H9 (cell line): ENCODE results near the gene MAEA. TPM values are rescaled to one million over a fixed set of nuclear protein-coding genes. Genes with fewer than 3 reads are reported as not detected.

Source experiments
- DNase-seq: peaks from one replicate; pipeline ENCODE4 v3.0.0-alpha.2; 2017
- H2AFZ ChIP-seq: one replicate; pipeline ENCODE4 v1.6.1; 2013; ENCODE audit warnings: mild to moderate bottlenecking, low read length, control low read depth, moderate library complexity
- H2AK5ac ChIP-seq: 2 replicates; pipeline ENCODE4 v1.6.1; 2013; ENCODE audit warnings: low read length, control low read depth, mixed read lengths; ENCODE audit not compliant: insufficient read length
- H2BK120ac ChIP-seq: one replicate; pipeline ENCODE4 v1.6.1; 2013; ENCODE audit warnings: low read depth, mild to moderate bottlenecking, low read length, control low read depth, inconsistent platforms; ENCODE audit not compliant: poor library complexity, severe bottlenecking
- H2BK12ac ChIP-seq: 2 replicates; pipeline ENCODE4 v1.6.1; 2013; ENCODE audit warnings: low read length, control low read depth, mixed read lengths, low read depth; ENCODE audit not compliant: insufficient read length
- H2BK15ac ChIP-seq: 2 replicates; pipeline ENCODE4 v1.6.1; 2013; ENCODE audit warnings: low read depth, low read length, control low read depth
- H2BK20ac ChIP-seq: one replicate; pipeline ENCODE4 v1.6.1; 2013; ENCODE audit warnings: low read depth, mild to moderate bottlenecking, low read length, control low read depth, inconsistent platforms; ENCODE audit not compliant: poor library complexity, severe bottlenecking
- H2BK5ac ChIP-seq: 2 replicates; pipeline ENCODE4 v1.6.1; 2013; ENCODE audit warnings: low read length, control low read depth, mixed read lengths; ENCODE audit not compliant: insufficient read length
- H3K14ac ChIP-seq: 2 replicates; pipeline ENCODE4 v1.6.1; 2013; ENCODE audit warnings: low read length, control low read depth; ENCODE audit not compliant: insufficient read depth
- H3K18ac ChIP-seq: 2 replicates; pipeline ENCODE4 v1.6.1; 2013; ENCODE audit warnings: low read depth, mild to moderate bottlenecking, mixed read lengths, low read length, control low read depth; ENCODE audit not compliant: insufficient read length
- H3K23ac ChIP-seq: 2 replicates; pipeline ENCODE4 v1.6.1; 2013; ENCODE audit warnings: low read length, control low read depth, mixed read lengths, low read depth; ENCODE audit not compliant: insufficient read length
- H3K23me2 ChIP-seq: 2 replicates; pipeline ENCODE4 v1.6.1; 2013; ENCODE audit warnings: low read depth, mild to moderate bottlenecking, mixed read lengths, low read length, control low read depth; ENCODE audit not compliant: insufficient read length, poor library complexity, severe bottlenecking
- H3K27ac ChIP-seq: 2 replicates; pipeline ENCODE4 v1.5.1; 2013; ENCODE audit warnings: low read length, control low read depth, mixed read lengths, low read depth; ENCODE audit not compliant: insufficient read length
- H3K27me3 ChIP-seq: 2 replicates; pipeline ENCODE4 v1.6.1; 2013; ENCODE audit warnings: low read length, control low read depth, inconsistent platforms; ENCODE audit not compliant: insufficient read depth
- H3K4ac ChIP-seq: 2 replicates; pipeline ENCODE4 v1.6.1; 2013; ENCODE audit warnings: low read depth, mild to moderate bottlenecking, control low read depth, inconsistent platforms, low read length, moderate library complexity
- H3K4me1 ChIP-seq: 2 replicates; pipeline ENCODE4 v1.6.1; 2013; ENCODE audit warnings: low read length, control low read depth, inconsistent platforms; ENCODE audit not compliant: insufficient read depth
- H3K4me2 ChIP-seq: 2 replicates; pipeline ENCODE4 v1.6.1; 2013; ENCODE audit warnings: low read length, control low read depth, mixed read lengths; ENCODE audit not compliant: insufficient read length, insufficient read depth
- H3K56ac ChIP-seq: 2 replicates; pipeline ENCODE4 v1.6.1; 2013; ENCODE audit warnings: low read depth, mild to moderate bottlenecking, mixed read lengths, low read length, control low read depth; ENCODE audit not compliant: insufficient read length
- H3K79me1 ChIP-seq: 2 replicates; pipeline ENCODE4 v1.6.1; 2013; ENCODE audit warnings: low read depth, mild to moderate bottlenecking, moderate library complexity, low read length, control low read depth, inconsistent platforms; ENCODE audit not compliant: insufficient read depth, poor library complexity, severe bottlenecking
- H3K79me2 ChIP-seq: 2 replicates; pipeline ENCODE4 v1.6.1; 2013; ENCODE audit warnings: low read length, control low read depth, inconsistent platforms; ENCODE audit not compliant: insufficient read depth
- H3K9ac ChIP-seq: 2 replicates; pipeline ENCODE4 v1.6.1; 2013; ENCODE audit warnings: low read length, control low read depth, mixed read lengths; ENCODE audit not compliant: insufficient read length; ENCODE audit errors: extremely low read depth
- H3K9me3 ChIP-seq: one replicate; pipeline ENCODE4 v1.6.1; 2013; ENCODE audit warnings: low read depth, low read length, inconsistent platforms; ENCODE audit not compliant: control insufficient read depth
- H3T11ph ChIP-seq: one replicate; pipeline ENCODE4 v1.6.1; 2013; ENCODE audit warnings: mild to moderate bottlenecking, low read length, control low read depth, inconsistent platforms
- H4K20me1 ChIP-seq: one replicate; pipeline ENCODE4 v1.6.1; 2013; ENCODE audit not compliant: control insufficient read depth, insufficient read length, insufficient read depth
- H4K5ac ChIP-seq: 2 replicates; pipeline ENCODE4 v1.6.1; 2013; ENCODE audit warnings: low read depth, mild to moderate bottlenecking, mixed read lengths, low read length, control low read depth; ENCODE audit not compliant: insufficient read length
- H4K8ac ChIP-seq: replicated peaks from 2 replicates; pipeline ENCODE4 v1.6.1; 2013; ENCODE audit warnings: low read length, control low read depth, mixed read lengths, low read depth; ENCODE audit not compliant: insufficient read length
- H4K91ac ChIP-seq: 2 replicates; pipeline ENCODE4 v1.6.1; 2013; ENCODE audit warnings: low read depth, mild to moderate bottlenecking, moderate library complexity, mixed read lengths, low read length, control low read depth; ENCODE audit not compliant: insufficient read length
- H3K27ac Mint-ChIP-seq, 3 experiments: 2 replicates in 2 of 3; 3 replicates in 1 of 3; pipeline ENCODE4 v1.8.0; 2020 to 2021; ENCODE audit warnings: mixed read lengths in 3 of 3, mild to moderate bottlenecking in 1 of 3, moderate library complexity in 1 of 3
- H3K27me3 Mint-ChIP-seq: 2 replicates; pipeline ENCODE4 v1.8.0; 2021; ENCODE audit warnings: low read depth, mild to moderate bottlenecking, moderate library complexity, mixed read lengths
- H3K36me3 Mint-ChIP-seq, 3 experiments: 2 replicates in 2 of 3; 3 replicates in 1 of 3; pipeline ENCODE4 v1.8.0; 2020 to 2021; ENCODE audit warnings: low read depth in 3 of 3, mixed read lengths in 3 of 3; ENCODE audit not compliant: insufficient read depth in 1 of 3
- H3K4me1 Mint-ChIP-seq, 2 experiments: 2 replicates each; pipeline ENCODE4 v1.8.0; 2020; ENCODE audit warnings: mixed read lengths in 2 of 2
- H3K4me3 Mint-ChIP-seq, 2 experiments: 2 replicates in 1 of 2; 3 replicates in 1 of 2; pipeline ENCODE4 v1.8.0; 2020 to 2021; ENCODE audit warnings: mild to moderate bottlenecking in 2 of 2, mixed read lengths in 2 of 2, moderate library complexity in 1 of 2
- H3K9me3 Mint-ChIP-seq, 2 experiments: 2 replicates in 1 of 2; 3 replicates in 1 of 2; pipeline ENCODE4 v1.8.0; 2020; ENCODE audit warnings: mild to moderate bottlenecking in 2 of 2, mixed read lengths in 2 of 2, moderate library complexity in 1 of 2
- CTCF ChIP-seq: fragments of 200-600 bp; sonication (generic); conservative IDR thresholded peaks from 3 replicates; pipeline ENCODE4 v1.8.0; 2021; ENCODE audit warnings: antibody characterized with exemption, mild to moderate bottlenecking
- WGBS: extraction: QIAGEN DNeasy Blood & Tissue Kit; methylation state at CpG from one replicate; pipeline ENCODE4 v1.1.7; 2013; ENCODE audit warnings: missing lambda C conversion rate, low lambda C conversion rate, mixed read lengths; ENCODE audit not compliant: insufficient read length; ENCODE audit errors: extremely low coverage; 5-methylcytosine and 5-hydroxymethylcytosine counted together
- total RNA-seq: library from RNA; stranded (reverse); gene quantifications from 2 replicates; pipeline ENCODE4 v1.2.1, GENCODE V29; 2021

The MAEA gene
- total RNA-seq, 1 experiment from 2014 or later, result 85.6 TPM

GRCh38 chr4:1332686-1333085 is 43.0 kb downstream of the MAEA start:
- no peak overlapping the region for H2BK12ac ChIP-seq
- no peaks in the 10 kb centered on the region for H3K23me2 ChIP-seq
- no peak overlapping the region for H3K27ac ChIP-seq
- H3K14ac ChIP-seq, result no peak overlapping the region
- H2AK5ac ChIP-seq, result no peak overlapping the region
- no peak overlapping the region for H3K4ac ChIP-seq
- H3K36me3 Mint-ChIP-seq, result peaks cover 36 to 65% (median 56%) of the 10 kb centered on the region in 3 experiments
- no peaks in the 10 kb centered on the region for H3K9me3 Mint-ChIP-seq
- no peak overlapping the region for H2BK15ac ChIP-seq
- H3K9ac ChIP-seq, result no peak overlapping the region
- H4K8ac ChIP-seq, result no peak overlapping the region
- H2BK120ac ChIP-seq, result no peak overlapping the region
- no peak overlapping the region for H2BK20ac ChIP-seq
- H4K5ac ChIP-seq, result no peak overlapping the region
- no peak overlapping the region for H3K4me2 ChIP-seq
- H4K91ac ChIP-seq, result no peak overlapping the region
- no peaks in the 10 kb centered on the region for H3K27me3 ChIP-seq
- no peaks in the 10 kb centered on the region; the same call in 1 of the 2 replicates for H3K79me2 ChIP-seq
- H3K4me1 ChIP-seq, result no peaks in the 10 kb centered on the region
- H3K18ac ChIP-seq, result no peak overlapping the region
- no peaks in the 10 kb centered on the region for H4K20me1 ChIP-seq
- WGBS, result no CpG with 5 or more reads among the region's 13 CpGs
- no peak overlapping the region for H2BK5ac ChIP-seq
- H3K56ac ChIP-seq, result no peak overlapping the region
- H3K79me1 ChIP-seq, result no peaks in the 10 kb centered on the region
- no peak overlapping the region for H3K23ac ChIP-seq
- no peak for TF ChIP-seq CTCF
- H3K4me1 Mint-ChIP-seq, result no peaks in the 10 kb centered on the region
- H3K27ac Mint-ChIP-seq, result 0 out of 7 replicates have a peak overlapping the region, but pooled peaks of 1 of the 3 experiments have one; percentile 64
- H3K4me3 Mint-ChIP-seq, result no peak overlapping the region
- H3K9me3 ChIP-seq, result no peaks in the 10 kb centered on the region
- no peak for DNase-seq
- H3K27me3 Mint-ChIP-seq, result no peaks in the 10 kb centered on the region
- H3T11ph ChIP-seq, result no peak overlapping the region
- H2AFZ ChIP-seq, result no peak overlapping the region
